ENCODE results near the gene EEA1.

The EEA1 gene

DNA sequence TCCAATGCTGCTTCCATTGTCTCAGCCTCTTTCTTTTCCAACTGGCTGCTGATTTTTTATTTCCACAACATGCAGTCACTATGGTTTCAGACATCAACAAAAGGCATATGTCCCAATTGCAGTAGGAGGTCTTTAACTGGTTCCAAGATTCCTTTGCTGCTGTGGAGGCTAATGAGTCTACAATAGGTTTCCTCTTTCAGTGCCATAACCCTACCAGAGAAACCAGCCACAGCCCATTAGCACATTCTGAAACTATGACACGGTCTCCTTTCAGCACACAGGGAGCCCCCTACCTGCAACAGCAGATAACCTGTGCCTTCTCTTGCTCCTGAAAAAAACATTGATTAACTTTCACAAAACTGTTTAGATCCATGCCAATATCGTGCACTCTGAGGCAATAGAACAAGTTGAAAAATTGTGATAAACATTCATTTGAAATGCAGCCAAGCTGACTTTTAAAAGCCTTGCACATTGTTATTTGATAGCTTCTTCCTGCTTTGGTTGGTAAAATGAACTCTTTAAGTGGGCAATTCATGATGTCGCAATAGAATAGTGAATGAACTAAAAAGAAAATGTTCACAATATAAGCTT lies 193.9 kb downstream of the EEA1 start (continued):
- TF ChIP-seq, protein P1, sequence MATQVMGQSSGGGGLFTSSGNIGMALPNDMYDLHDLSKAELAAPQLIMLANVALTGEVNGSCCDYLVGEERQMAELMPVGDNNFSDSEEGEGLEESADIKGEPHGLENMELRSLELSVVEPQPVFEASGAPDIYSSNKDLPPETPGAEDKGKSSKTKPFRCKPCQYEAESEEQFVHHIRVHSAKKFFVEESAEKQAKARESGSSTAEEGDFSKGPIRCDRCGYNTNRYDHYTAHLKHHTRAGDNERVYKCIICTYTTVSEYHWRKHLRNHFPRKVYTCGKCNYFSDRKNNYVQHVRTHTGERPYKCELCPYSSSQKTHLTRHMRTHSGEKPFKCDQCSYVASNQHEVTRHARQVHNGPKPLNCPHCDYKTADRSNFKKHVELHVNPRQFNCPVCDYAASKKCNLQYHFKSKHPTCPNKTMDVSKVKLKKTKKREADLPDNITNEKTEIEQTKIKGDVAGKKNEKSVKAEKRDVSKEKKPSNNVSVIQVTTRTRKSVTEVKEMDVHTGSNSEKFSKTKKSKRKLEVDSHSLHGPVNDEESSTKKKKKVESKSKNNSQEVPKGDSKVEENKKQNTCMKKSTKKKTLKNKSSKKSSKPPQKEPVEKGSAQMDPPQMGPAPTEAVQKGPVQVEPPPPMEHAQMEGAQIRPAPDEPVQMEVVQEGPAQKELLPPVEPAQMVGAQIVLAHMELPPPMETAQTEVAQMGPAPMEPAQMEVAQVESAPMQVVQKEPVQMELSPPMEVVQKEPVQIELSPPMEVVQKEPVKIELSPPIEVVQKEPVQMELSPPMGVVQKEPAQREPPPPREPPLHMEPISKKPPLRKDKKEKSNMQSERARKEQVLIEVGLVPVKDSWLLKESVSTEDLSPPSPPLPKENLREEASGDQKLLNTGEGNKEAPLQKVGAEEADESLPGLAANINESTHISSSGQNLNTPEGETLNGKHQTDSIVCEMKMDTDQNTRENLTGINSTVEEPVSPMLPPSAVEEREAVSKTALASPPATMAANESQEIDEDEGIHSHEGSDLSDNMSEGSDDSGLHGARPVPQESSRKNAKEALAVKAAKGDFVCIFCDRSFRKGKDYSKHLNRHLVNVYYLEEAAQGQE (tag by site-specific recombination; IDR thresholded peaks at IDR 0.05) = no peak
- TF ChIP-seq ZNF501 (tag by site-specific recombination; IDR thresholded peaks at IDR 0.05) = peak; percentile 55
- no peak for TF ChIP-seq ZNF48 (tag by site-specific recombination; IDR thresholded peaks at IDR 0.05)
- no peak for TF ChIP-seq ZNF555 (tag by site-specific recombination; conservative IDR thresholded peaks at IDR 0.05)
- TF ChIP-seq SP7 (tag by site-specific recombination; IDR thresholded peaks at IDR 0.05) = no peak; the same call in 1 of the 2 replicates
- TF ChIP-seq MEIS1 (CRISPR knock-in tag; IDR thresholded peaks at IDR 0.05; ENCODE audit: borderline replicate concordance) = no peak
- TF ChIP-seq, protein P2, sequence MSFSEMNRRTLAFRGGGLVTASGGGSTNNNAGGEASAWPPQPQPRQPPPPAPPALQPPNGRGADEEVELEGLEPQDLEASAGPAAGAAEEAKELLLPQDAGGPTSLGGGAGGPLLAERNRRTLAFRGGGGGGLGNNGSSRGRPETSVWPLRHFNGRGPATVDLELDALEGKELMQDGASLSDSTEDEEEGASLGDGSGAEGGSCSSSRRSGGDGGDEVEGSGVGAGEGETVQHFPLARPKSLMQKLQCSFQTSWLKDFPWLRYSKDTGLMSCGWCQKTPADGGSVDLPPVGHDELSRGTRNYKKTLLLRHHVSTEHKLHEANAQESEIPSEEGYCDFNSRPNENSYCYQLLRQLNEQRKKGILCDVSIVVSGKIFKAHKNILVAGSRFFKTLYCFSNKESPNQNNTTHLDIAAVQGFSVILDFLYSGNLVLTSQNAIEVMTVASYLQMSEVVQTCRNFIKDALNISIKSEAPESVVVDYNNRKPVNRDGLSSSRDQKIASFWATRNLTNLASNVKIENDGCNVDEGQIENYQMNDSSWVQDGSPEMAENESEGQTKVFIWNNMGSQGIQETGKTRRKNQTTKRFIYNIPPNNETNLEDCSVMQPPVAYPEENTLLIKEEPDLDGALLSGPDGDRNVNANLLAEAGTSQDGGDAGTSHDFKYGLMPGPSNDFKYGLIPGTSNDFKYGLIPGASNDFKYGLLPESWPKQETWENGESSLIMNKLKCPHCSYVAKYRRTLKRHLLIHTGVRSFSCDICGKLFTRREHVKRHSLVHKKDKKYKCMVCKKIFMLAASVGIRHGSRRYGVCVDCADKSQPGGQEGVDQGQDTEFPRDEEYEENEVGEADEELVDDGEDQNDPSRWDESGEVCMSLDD (tag by site-specific recombination; IDR thresholded peaks at IDR 0.05) = no peak
- TF ChIP-seq OVOL3 (tag by site-specific recombination; IDR thresholded peaks at IDR 0.05) = no peak
- TF ChIP-seq, protein P3, sequence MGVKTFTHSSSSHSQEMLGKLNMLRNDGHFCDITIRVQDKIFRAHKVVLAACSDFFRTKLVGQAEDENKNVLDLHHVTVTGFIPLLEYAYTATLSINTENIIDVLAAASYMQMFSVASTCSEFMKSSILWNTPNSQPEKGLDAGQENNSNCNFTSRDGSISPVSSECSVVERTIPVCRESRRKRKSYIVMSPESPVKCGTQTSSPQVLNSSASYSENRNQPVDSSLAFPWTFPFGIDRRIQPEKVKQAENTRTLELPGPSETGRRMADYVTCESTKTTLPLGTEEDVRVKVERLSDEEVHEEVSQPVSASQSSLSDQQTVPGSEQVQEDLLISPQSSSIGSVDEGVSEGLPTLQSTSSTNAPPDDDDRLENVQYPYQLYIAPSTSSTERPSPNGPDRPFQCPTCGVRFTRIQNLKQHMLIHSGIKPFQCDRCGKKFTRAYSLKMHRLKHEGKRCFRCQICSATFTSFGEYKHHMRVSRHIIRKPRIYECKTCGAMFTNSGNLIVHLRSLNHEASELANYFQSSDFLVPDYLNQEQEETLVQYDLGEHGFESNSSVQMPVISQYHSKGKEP (tag by site-specific recombination; IDR thresholded peaks at IDR 0.05) = peak; percentile 45
- no peak for TF ChIP-seq ZNF626 (tag by site-specific recombination; IDR thresholded peaks at IDR 0.05)
- TF ChIP-seq ZNF768 (tag by site-specific recombination; IDR thresholded peaks at IDR 0.05) = no peak
- no peak for TF ChIP-seq ZNF324 (tag by site-specific recombination; IDR thresholded peaks at IDR 0.05)
- TF ChIP-seq ZNF121 (tag by site-specific recombination; IDR thresholded peaks at IDR 0.05) = no peak
- no peak for TF ChIP-seq PRDM1 (tag by site-specific recombination; IDR thresholded peaks at IDR 0.05)
- no peak for TF ChIP-seq ZNF391 (tag by site-specific recombination; IDR thresholded peaks at IDR 0.05; ENCODE audit: borderline replicate concordance, low read depth)
- TF ChIP-seq KLF9 (tag by site-specific recombination; IDR thresholded peaks at IDR 0.05; ENCODE audit: low read depth) = 0 out of 2 replicates have a peak, but pooled peaks have one; percentile 1
- TF ChIP-seq ZNF202 (tag by site-specific recombination; IDR thresholded peaks at IDR 0.05; ENCODE audit: borderline replicate concordance) = no peak
- no peak; the same call in 1 of the 2 replicates for TF ChIP-seq KLF10 (tag by site-specific recombination; IDR thresholded peaks at IDR 0.05)
- peak; percentile 48; the same call in 1 of the 2 replicates for TF ChIP-seq ZNF660 (tag by site-specific recombination; IDR thresholded peaks at IDR 0.05)
- TF ChIP-seq ZNF239 (tag by site-specific recombination; IDR thresholded peaks at IDR 0.05) = no peak
- 0 out of 2 replicates have a peak, but pooled peaks have one; percentile 35 for TF ChIP-seq ZNF2 (tag by site-specific recombination; IDR thresholded peaks at IDR 0.05)
- TF ChIP-seq, protein P4, sequence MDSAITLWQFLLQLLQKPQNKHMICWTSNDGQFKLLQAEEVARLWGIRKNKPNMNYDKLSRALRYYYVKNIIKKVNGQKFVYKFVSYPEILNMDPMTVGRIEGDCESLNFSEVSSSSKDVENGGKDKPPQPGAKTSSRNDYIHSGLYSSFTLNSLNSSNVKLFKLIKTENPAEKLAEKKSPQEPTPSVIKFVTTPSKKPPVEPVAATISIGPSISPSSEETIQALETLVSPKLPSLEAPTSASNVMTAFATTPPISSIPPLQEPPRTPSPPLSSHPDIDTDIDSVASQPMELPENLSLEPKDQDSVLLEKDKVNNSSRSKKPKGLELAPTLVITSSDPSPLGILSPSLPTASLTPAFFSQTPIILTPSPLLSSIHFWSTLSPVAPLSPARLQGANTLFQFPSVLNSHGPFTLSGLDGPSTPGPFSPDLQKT (IDR thresholded peaks at IDR 0.05; ENCODE audit: borderline replicate concordance, low read depth, low read length) = no peak
- TF ChIP-seq MYNN (tag by site-specific recombination; IDR thresholded peaks at IDR 0.05; ENCODE audit: borderline replicate concordance) = peak; percentile 35; the same call in 1 of the 2 replicates
- no peak for TF ChIP-seq ZNF514 (tag by site-specific recombination; IDR thresholded peaks at IDR 0.05)
- TF ChIP-seq ZNF350 (tag by site-specific recombination; IDR thresholded peaks at IDR 0.05) = no peak
- no peak for TF ChIP-seq ZNF146 (tag by site-specific recombination; IDR thresholded peaks at IDR 0.05)
- TF ChIP-seq ZFP69B (tag by site-specific recombination; IDR thresholded peaks at IDR 0.05) = peak; percentile 94

Measured in HEK293 (cell line).